Heart right ventricle (tissue), 16 donors: Measurements from ENCODE around the gene CLPTM1L. TPM values are rescaled to one million over a fixed set of nuclear protein-coding genes. Genes with fewer than 3 reads are reported as not detected.

Experiments
- ATAC-seq, 8 donors: fragments of 200-7000 bp; cut with Tn5 transposase; one replicate each; pipeline ENCODE4 v1.9.1; 2020; ENCODE audit warnings: mild to moderate bottlenecking in 8 of 8, moderate library complexity in 8 of 8, moderate number of reproducible peaks in 1 of 8
- DNase-seq, 2 donors: peaks; one replicate each; pipeline ENCODE4 v3.0.0-alpha.2; 2020
- H3K27ac ChIP-seq, 10 donors: fragments of 200-600 bp; sonication (generic) in 2 of 10; one replicate each; pipeline versions ENCODE4 v1.5.0 to v1.8.0; 2020 to 2022; ENCODE audit warnings: mild to moderate bottlenecking in 3 of 10
- H3K27me3 ChIP-seq, 7 donors: fragments of 200-600 bp; one replicate each; pipeline ENCODE4 v1.8.0; 2021 to 2022; ENCODE audit warnings: mild to moderate bottlenecking in 2 of 7
- H3K36me3 ChIP-seq, 9 donors: fragments of 200-600 bp; sonication (generic) in 1 of 9; one replicate each; pipeline versions ENCODE4 v1.5.0 to v1.8.0; 2020 to 2022; ENCODE audit warnings: mild to moderate bottlenecking in 2 of 9
- H3K4me1 ChIP-seq, 9 donors: fragments of 200-600 bp; sonication (generic) in 1 of 9; one replicate each; pipeline versions ENCODE4 v1.5.0 to v1.8.0; 2020 to 2022; ENCODE audit warnings: mild to moderate bottlenecking in 4 of 9
- H3K4me3 ChIP-seq, 10 donors: fragments of 200-600 bp; sonication (generic) in 2 of 10; one replicate each; pipeline versions ENCODE4 v1.5.0 to v1.8.0; 2020 to 2022; ENCODE audit warnings: mild to moderate bottlenecking in 7 of 10, moderate library complexity in 2 of 10
- H3K9me3 ChIP-seq, 11 donors: fragments of 200-600 bp in 10 of 11; sonication (generic) in 2 of 11; one replicate each; pipeline versions ENCODE4 v1.5.0 to v1.8.0; 2013 to 2022; ENCODE audit warnings: mild to moderate bottlenecking in 2 of 11, control low read depth in 1 of 11, moderate library complexity in 1 of 11
- WGBS, 2 donors: extraction: QIAGEN DNeasy Blood & Tissue Kit; methylation state at CpG; one replicate each; pipeline ENCODE4 v1.1.7; 2013; ENCODE audit warnings: inconsistent platforms in 1 of 2; 5-methylcytosine and 5-hydroxymethylcytosine counted together
- intact Hi-C, 10 donors: fragments of 100-400 bp; cut with DNase I; formaldehyde crosslinking; loops; one replicate each; pipeline versions ENCODE4 v1.11.1 to v1.14.2; 2022
- polyA plus RNA-seq, 2 donors: library from polyadenylated mRNA; stranded (reverse); fragments of 200-250 nt; gene quantifications; one replicate each; pipeline ENCODE4 v1.2.3, GENCODE V29; 2013
- total RNA-seq, 10 donors: library from RNA; stranded (reverse); fragmentation: NEBNext Ultra II Directional in 3 of 10; extraction: Animal tissue kit (Norgen Biotek cat#: 25700) in 3 of 10; gene quantifications; one replicate each; pipeline versions ENCODE4 v1.2.1 to v1.2.4, GENCODE V29; 2021 to 2023
- TF ChIP-seq, protein P1 (sequence below), 9 donors: fragments of 200-600 bp; sonication (generic) in 2 of 9; IDR thresholded peaks; one replicate each; pipeline versions ENCODE4 v1.5.0 to v1.8.0; 2021 to 2022; ENCODE audit warnings: antibody characterized with exemption in 9 of 9, mild to moderate bottlenecking in 5 of 9, moderate library complexity in 1 of 9
- donor health status: Arrhythmogenic right ventricular cardiomyopathy.
- donor health status: ischemic (EF 13 %, LVEDD 7.1; RV severe dilation, severe dysfunction).
- donor health status: healthy with polysubstance abuse.
- donor health status: DM: no; HTN: yes; CAD: no.
- donor health status: DM: no; HTN: no; CAD: no.
- donor health status: ischemic (EF 25% LVEDD 6.9; RV normal size, moderate dysfunction).
- donor health status: ischemic (EF 25% LVEDD 5.7; RV mildly dilated, moderate dysfunction).
- donor health status: healthy.
- donor health status: DM: yes; HTN: yes; CAD: no.
- donor health status: Ischemic cardiomyopathy.
- donor health status: ischemic (EF 35%, LVEDD 5.7; RV mildly dilated, moderate dysfunction).
- donor health status: nonischemic (EF 11% LVEDD 7.7; RV severe dilation, severe dysfunction).
- donor health status: DM: yes; HTN: yes; CAD: no.
- donor health status: PGD.
- donor health status: ischemic (EF 29% LVEDD 5.4; RV normal size, mild dysfunction).
- donor health status: nonischemic (EF 23%, LVEDD 6.1; RV moderate dilation, normal function).

Gene CLPTM1L
- total and polyA plus RNA-seq, 12 donors, result 21.5 to 78.0 (median 32.5) TPM

GRCh38 chr5:1348986-1349245 lies 4.0 kb upstream of the CLPTM1L start:
- Histone ChIP-seq H3K9me3 (no peaks in the 10 kb centered on the region), H3K4me1 (peaks cover 1 to 16% (median 13%) of the 10 kb centered on the region in 9 donors), H3K27ac (no peak overlapping the region), H3K4me3 (no peak overlapping the region), H3K36me3 (no peaks in the 10 kb centered on the region), H3K27me3 (peaks cover 0 to 10% (median 0%) of the 10 kb centered on the region in 7 donors)
- WGBS, 2 donors, result 45 to 50% methylated on average over 1 of the region's 1 CpG
- intact Hi-C loops, result no loop called here
- ATAC-seq, result no peak
- DNase-seq, result no peak
- TF ChIP-seq, protein P1, sequence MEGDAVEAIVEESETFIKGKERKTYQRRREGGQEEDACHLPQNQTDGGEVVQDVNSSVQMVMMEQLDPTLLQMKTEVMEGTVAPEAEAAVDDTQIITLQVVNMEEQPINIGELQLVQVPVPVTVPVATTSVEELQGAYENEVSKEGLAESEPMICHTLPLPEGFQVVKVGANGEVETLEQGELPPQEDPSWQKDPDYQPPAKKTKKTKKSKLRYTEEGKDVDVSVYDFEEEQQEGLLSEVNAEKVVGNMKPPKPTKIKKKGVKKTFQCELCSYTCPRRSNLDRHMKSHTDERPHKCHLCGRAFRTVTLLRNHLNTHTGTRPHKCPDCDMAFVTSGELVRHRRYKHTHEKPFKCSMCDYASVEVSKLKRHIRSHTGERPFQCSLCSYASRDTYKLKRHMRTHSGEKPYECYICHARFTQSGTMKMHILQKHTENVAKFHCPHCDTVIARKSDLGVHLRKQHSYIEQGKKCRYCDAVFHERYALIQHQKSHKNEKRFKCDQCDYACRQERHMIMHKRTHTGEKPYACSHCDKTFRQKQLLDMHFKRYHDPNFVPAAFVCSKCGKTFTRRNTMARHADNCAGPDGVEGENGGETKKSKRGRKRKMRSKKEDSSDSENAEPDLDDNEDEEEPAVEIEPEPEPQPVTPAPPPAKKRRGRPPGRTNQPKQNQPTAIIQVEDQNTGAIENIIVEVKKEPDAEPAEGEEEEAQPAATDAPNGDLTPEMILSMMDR (IDR thresholded peaks at IDR 0.05), result no peak

DNA sequence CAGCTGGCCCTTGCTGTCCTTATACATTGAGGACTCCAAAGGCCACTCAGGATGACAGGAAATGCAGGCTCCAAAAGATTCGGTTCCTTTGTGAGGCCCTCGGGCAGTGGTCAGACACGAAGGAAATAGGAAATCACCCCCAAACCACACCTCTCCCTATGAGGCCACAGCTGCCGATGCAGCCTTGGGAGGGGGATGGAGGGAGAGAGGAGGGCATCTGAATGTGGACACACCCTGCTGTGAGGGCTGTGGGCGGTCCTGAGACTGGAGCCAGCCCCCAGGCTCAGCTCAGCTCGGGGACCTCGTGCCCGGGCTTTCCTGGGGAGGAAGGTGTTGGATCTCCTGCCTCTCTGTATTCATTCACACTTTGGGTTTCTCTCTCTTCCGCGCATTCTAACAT lies 2.7 kb upstream of the CLPTM1L start:
- H3K4me1 ChIP-seq, result peaks cover 3 to 27% (median 23%) of the 10 kb centered on the region in 9 donors
- no peaks in the 10 kb centered on the region for H3K9me3 ChIP-seq
- no peaks in the 10 kb centered on the region for H3K27me3 ChIP-seq
- TF ChIP-seq, protein P1 (IDR thresholded peaks at IDR 0.05), result no peak
- no peak overlapping the region for H3K4me3 ChIP-seq
- 49 to 61% methylated on average over 10 of the region's 10 CpGs for WGBS, 2 donors
- H3K27ac ChIP-seq, result no peak overlapping the region
- intact Hi-C loops, result no loop called here
- peaks cover 0 to 12% (median under 1%) of the 10 kb centered on the region in 9 donors for H3K36me3 ChIP-seq
- ATAC-seq (no peak), DNase-seq (no peak)

- H3K4me1 ChIP-seq, result peaks cover 3 to 28% (median 23%) of the 10 kb centered on the region in 9 donors
- H3K27me3 ChIP-seq, result no peaks in the 10 kb centered on the region
- 88% methylated on average over 21 of the region's 21 CpGs for WGBS, 2 donors
- no peak for DNase-seq
- H3K27ac ChIP-seq, result no peak overlapping the region
- H3K9me3 ChIP-seq, result no peaks in the 10 kb centered on the region
- intact Hi-C loops, result no loop called here
- TF ChIP-seq, protein P1 (IDR thresholded peaks at IDR 0.05), result no peak
- ATAC-seq, result peak in 1 of 8 donors; percentile 6
- H3K4me3 ChIP-seq, result no peak overlapping the region
- H3K36me3 ChIP-seq, result peaks cover 0 to 19% (median 7%) of the 10 kb centered on the region in 9 donors
Observed at GRCh38 chr5:1346627-1347440, 1.9 kb upstream of the CLPTM1L start.

- peaks cover 0 to 27% (median 12%) of the 10 kb centered on the region in 9 donors for H3K36me3 ChIP-seq
- TF ChIP-seq, protein P1 (IDR thresholded peaks at IDR 0.05), result no peak
- no peaks in the 10 kb centered on the region for H3K9me3 ChIP-seq
- peak overlapping the region in 7 of 10 donors; percentile 85 to 95 (median 91) for H3K27ac ChIP-seq
- H3K27me3 ChIP-seq, result no peaks in the 10 kb centered on the region
- 78 to 81% methylated on average over 27 of the region's 27 CpGs for WGBS, 2 donors
- H3K4me1 ChIP-seq, result peaks cover 3 to 28% (median 23%) of the 10 kb centered on the region in 9 donors
- peak overlapping the region; percentile 66 to 100 (median 85) for H3K4me3 ChIP-seq
- ATAC-seq, result peak in 2 of 8 donors; percentile 4 to 8
- intact Hi-C loops, result no loop called here
- no peak for DNase-seq
Observed at GRCh38 chr5:1345876-1346626, 1.2 kb upstream of the CLPTM1L start.
